SK-N-MC (cell line): ENCODE measurements around the gene ADGRB2.

Experiments
- DNase-seq: peaks from one replicate; pipeline ENCODE4 v3.0.0-alpha.2; 2011; ENCODE audit warnings: low read depth, low spot score
- H3K27ac ChIP-seq: fragments of 200-600 bp; sonication (generic); 2 replicates; pipeline ENCODE4 v1.5.1; 2016; ENCODE audit warnings: mixed run types
- H3K36me3 ChIP-seq: fragments of 200-600 bp; sonication (generic); 2 replicates; pipeline ENCODE4 v1.6.1; 2017; ENCODE audit warnings: antibody characterized with exemption, low read length, mixed read lengths; ENCODE audit not compliant: insufficient read depth
- H3K4me3 ChIP-seq: fragments of 200-600 bp; sonication (generic); 2 replicates; pipeline ENCODE4 v1.5.1; 2016
- H3K9ac ChIP-seq: fragments of 200-600 bp; sonication (generic); 2 replicates; pipeline ENCODE4 v1.8.0; 2017; ENCODE audit warnings: mixed run types, mixed read lengths; ENCODE audit not compliant: insufficient read length
- H3K9me3 ChIP-seq: fragments of 200-600 bp; sonication (generic); 2 replicates; pipeline ENCODE4 v1.6.1; 2017; ENCODE audit warnings: low read depth, mild to moderate bottlenecking, antibody characterized with exemption, low read length, moderate library complexity, mixed read lengths
- EZH2 ChIP-seq: fragments of 200-600 bp; sonication (generic); IDR thresholded peaks from one replicate; pipeline ENCODE4 v1.6.1; 2017; ENCODE audit warnings: antibody characterized with exemption
- FOXP2 ChIP-seq: optimal IDR thresholded peaks from 2 replicates; pipeline ENCODE3; 2011; ENCODE audit warnings: mild to moderate bottlenecking, moderate library complexity; ENCODE audit not compliant: insufficient read depth; ENCODE audit errors: extremely low read length, control extremely low read depth
- POLR2AphosphoS5 ChIP-seq: IDR thresholded peaks from 2 replicates; pipeline ENCODE4 v1.6.1; 2012; ENCODE audit warnings: mild to moderate bottlenecking, low read depth, low read length, borderline replicate concordance

Gene ADGRB2

DNA sequence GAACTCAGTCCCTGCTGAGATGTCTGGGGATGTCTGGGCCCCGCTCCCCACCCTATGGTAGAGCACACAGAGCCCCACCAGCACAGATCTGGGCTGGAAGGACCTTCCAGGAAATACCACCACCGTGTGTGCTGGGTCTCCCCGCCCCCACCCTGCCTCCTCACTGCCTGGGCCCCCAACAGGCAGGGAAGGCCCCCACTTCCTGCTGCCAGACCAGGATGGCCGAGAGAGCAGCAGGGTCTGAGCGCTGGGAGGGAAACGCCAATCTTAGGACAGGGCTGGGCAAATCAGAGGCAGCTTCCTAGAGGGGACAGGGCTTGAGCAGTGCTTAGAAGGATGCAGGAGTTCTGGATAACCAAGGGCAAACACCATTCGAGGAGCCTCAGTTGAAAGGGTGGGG, 11.9 kb downstream of the ADGRB2 start:
- TF ChIP-seq FOXP2, result no peak
- TF ChIP-seq POLR2AphosphoS5, result no peak
- no peak for TF ChIP-seq EZH2
- Histone ChIP-seq H3K9me3 (no peaks in the 10 kb centered on the region), H3K4me3 (no peak overlapping the region), H3K36me3 (peaks cover 4% of the 10 kb centered on the region; the same call in 1 of the 2 replicates), H3K9ac (no peak overlapping the region), H3K27ac (no peak overlapping the region)
- no peak for DNase-seq

DNA sequence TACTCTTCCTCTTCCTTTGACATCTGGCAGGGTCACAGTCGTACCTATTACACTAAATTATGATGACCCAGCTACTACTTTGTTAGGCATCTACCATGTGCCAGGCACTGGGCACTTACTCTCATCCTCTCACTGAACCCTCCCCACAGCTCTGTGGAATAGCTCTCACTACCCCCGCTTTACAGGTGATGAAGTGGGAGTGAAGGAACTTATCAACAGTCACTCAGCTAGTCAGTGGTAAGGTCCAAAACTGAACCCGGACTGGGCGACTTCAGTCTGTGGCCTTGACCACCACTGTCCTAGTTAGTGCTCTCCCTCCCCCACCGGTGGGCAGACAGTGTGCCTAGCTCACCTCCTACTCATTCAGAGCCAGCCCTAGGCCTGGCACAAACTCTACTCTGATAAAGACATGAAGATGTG, 12.3 kb downstream of the ADGRB2 start:
- Histone ChIP-seq H3K4me3 (no peak overlapping the region), H3K36me3 (peaks cover 4% of the 10 kb centered on the region; the same call in 1 of the 2 replicates), H3K9ac (no peak overlapping the region), H3K27ac (no peak overlapping the region), H3K9me3 (no peaks in the 10 kb centered on the region)
- TF ChIP-seq FOXP2, result no peak
- no peak for TF ChIP-seq POLR2AphosphoS5
- DNase-seq, result no peak

DNA sequence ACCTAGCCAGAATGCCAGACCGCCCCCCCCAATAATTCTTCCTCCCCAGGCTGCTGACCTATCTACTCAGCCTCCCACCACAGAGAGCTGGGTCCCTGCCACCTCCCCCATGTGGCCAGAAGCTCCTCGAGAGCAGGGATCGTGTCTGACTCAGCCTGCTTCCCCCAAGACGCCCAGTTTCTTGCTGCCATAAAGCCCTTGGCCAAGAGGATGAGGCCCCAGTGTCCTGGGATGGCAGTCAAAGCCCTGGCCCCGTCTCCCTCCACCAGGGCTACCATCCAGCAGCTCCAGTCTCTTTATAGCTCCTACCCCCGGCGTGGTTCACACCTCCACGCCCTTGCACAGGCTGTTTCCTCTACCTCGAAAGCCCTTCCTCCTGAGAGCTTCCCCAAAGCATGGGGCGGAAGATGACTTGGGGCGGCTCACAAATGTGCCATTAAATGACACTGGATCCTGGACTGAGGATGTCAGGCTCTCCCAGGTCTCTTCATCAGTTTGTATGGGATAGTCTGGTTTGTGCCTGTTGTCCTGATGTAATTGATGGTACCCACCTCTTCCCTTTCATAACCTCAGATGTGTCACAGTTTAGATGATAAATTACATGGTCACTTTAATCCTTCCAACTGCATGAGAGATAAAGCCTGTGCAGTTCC, 13.2 kb downstream of the ADGRB2 start:
- no peak for TF ChIP-seq FOXP2
- TF ChIP-seq POLR2AphosphoS5, result no peak
- no peak for TF ChIP-seq EZH2
- Histone ChIP-seq H3K9ac (no peak overlapping the region), H3K9me3 (no peaks in the 10 kb centered on the region), H3K4me3 (no peak overlapping the region), H3K27ac (no peak overlapping the region), H3K36me3 (peaks cover 2% of the 10 kb centered on the region; the same call in 1 of the 2 replicates)
- DNase-seq, result no peak

DNA sequence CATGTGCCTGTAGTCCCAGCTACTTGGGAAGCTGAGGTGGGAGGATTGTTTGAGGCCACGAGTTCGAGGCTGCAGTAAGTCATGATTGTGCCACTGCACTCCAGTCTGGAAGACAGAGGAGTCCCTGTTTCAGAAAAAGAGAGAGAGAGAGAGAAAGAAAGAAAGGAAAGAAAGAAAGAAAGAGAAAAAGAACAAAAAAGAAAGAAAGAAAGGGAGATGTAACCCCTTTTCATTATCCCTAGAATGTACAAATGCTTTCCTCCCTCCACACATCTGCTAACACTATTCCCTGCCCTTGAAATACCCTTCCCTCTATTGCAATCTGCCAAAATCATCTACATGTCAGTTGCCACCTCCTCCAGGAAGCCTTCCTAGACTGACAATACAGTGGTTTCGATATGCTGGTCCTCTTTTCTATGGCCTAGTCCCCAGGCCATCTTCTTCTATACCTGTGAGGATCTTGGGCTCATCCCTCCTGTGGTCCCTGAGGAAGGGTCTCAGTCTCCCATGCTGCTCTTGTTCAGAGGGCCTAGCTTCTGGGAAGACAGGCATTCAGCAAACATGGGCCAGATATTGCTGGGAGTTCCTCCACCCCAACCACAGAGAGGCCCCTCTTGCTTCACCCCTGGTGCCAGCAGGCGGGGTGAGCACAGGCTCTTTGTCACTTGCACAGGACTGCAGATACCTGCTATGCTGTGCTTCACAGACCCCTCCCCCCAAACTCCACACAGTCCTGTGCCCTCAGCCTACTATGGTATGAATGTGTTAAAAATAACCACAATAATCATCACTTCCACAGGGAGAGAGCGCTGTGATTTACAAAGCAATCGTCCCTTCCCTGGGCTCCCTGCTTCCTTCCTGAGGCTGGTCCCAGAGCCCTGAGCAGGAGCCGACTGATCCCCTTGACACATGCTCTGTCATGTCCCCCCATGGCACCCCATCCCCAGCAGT, 14.1 kb downstream of the ADGRB2 start:
- DNase-seq, result no peak
- Histone ChIP-seq H3K36me3 (no peaks in the 10 kb centered on the region), H3K9me3 (no peaks in the 10 kb centered on the region), H3K27ac (no peak overlapping the region), H3K9ac (no peak overlapping the region), H3K4me3 (no peak overlapping the region)
- TF ChIP-seq POLR2AphosphoS5, result no peak
- no peak for TF ChIP-seq FOXP2
- TF ChIP-seq EZH2, result no peak

DNA sequence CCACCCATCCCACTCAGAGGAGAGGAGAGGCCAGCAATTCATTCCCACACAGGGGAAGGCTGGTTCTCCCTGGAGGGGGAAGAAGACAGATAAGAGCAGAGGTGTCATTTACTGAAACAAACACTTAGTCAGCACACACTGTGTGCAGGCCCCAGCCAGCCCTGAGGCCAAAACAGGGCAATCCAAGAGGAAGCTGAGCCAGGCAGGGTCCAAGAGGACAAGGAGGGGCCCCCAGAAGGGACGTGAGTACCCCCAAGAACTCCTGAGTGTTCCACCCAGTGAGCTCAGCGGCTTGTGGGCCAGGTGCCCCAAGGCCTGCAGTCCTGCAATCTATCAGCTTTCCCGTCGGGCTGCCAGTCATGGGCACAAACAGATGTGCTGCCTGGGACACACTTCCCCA, 15.8 kb downstream of the ADGRB2 start:
- no peak for DNase-seq
- no peaks in the 10 kb centered on the region for H3K36me3 ChIP-seq
- H3K4me3 ChIP-seq, result no peak overlapping the region
- TF ChIP-seq POLR2AphosphoS5 (no peak), FOXP2 (no peak), EZH2 (no peak)
- H3K9ac ChIP-seq, result no peak overlapping the region
- no peak overlapping the region for H3K27ac ChIP-seq
- H3K9me3 ChIP-seq, result no peaks in the 10 kb centered on the region

- Histone ChIP-seq H3K36me3 (no peaks in the 10 kb centered on the region), H3K9ac (no peak overlapping the region), H3K9me3 (no peaks in the 10 kb centered on the region), H3K27ac (no peak overlapping the region), H3K4me3 (no peak overlapping the region)
- DNase-seq, result no peak
- TF ChIP-seq POLR2AphosphoS5, result no peak
- no peak for TF ChIP-seq FOXP2
- no peak for TF ChIP-seq EZH2
Observed at GRCh38 chr1:31747304-31747703, 16.8 kb downstream of the ADGRB2 start.

- no peak for DNase-seq
- TF ChIP-seq FOXP2, result no peak
- no peak for TF ChIP-seq POLR2AphosphoS5
- TF ChIP-seq EZH2, result no peak
- Histone ChIP-seq H3K27ac (no peak overlapping the region), H3K9me3 (no peaks in the 10 kb centered on the region), H3K36me3 (no peaks in the 10 kb centered on the region), H3K9ac (no peak overlapping the region), H3K4me3 (no peak overlapping the region)
Observed at GRCh38 chr1:31746687-31747086, 17.5 kb downstream of the ADGRB2 start.

DNA sequence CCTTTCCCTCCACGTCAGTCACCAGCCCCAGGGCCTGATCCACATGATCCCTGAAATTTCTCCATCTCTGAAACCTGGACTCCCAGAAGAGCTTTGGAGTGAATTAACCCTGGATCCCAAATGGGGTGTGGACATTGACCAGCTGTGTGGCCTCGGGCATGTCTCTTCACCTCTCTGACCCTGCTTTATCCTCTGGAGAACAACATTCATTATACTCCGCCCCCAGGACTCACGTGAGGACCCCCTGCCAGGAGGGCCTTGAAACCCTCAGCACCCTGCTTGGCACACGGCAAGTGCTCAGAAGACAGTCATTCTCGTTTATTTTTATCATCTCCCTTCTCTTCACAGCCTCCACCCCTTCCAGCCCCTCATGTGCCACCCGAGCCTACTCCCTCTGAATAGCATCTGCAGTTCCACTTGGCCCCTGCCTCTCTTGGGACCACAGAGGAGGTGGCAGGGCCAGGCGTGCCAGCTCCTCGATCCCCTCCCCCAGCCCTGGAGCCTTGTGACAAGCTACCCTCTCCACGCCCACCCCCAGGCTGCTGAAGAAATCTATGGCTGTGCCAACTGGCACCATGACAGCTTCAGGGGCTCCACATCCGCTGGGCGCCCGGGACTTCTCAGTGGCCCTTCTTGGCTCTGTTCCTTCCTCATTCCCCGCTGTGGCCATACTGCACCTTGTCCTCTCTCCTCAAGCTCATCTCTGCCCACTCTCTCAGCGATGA, 18.0 kb downstream of the ADGRB2 start:
- Histone ChIP-seq H3K36me3 (no peaks in the 10 kb centered on the region), H3K9ac (no peak overlapping the region), H3K4me3 (no peak overlapping the region), H3K9me3 (no peaks in the 10 kb centered on the region), H3K27ac (no peak overlapping the region)
- no peak for DNase-seq
- TF ChIP-seq FOXP2, result no peak
- TF ChIP-seq POLR2AphosphoS5, result no peak
- no peak for TF ChIP-seq EZH2
